K562 (cell line): Measurements from ENCODE around the gene FLII. TPM values are rescaled to one million over a fixed set of nuclear protein-coding genes. Genes with fewer than 3 reads are reported as not detected.

Experiments
- ATAC-seq: fragments of 200-7000 bp; cut with Tn5 transposase; 3 replicates; pipeline ENCODE4 v1.9.1; 2020; ENCODE audit warnings: moderate library complexity
- BruUV-seq: library from RNA; stranded (reverse); fragments of 400-500 nt; replicated peaks from 2 replicates; lab custom pipeline; 2021; lab: Mats Ljungman, UMichigan
- CTCF ChIA-PET: fragments of 300-600 bp; formaldehyde crosslinking; extraction: SDS; loops from one replicate; lab custom pipeline; 2021; ENCODE audit warnings: low intra/inter-chr PET ratio; lab: Yijun Ruan, JAX
- POLR2A ChIA-PET: fragments of 300-600, 350-650 bp; sonication (Branson Sonifier 250); formaldehyde crosslinking; extraction: SDS; loops from one replicate; lab custom pipeline; 2021; ENCODE audit warnings: antibody characterized with exemption, inconsistent platforms; lab: Yijun Ruan, JAX
- DNase-seq, 4 experiments: peaks; one replicate each; pipeline versions ENCODE4 v3.0.0 to v3.0.0-alpha.2; 2011 to 2018; ENCODE audit warnings: low spot score in 3 of 4, mixed read lengths in 3 of 4; ENCODE audit errors: extremely low read depth in 1 of 4
- FAIRE-seq: peaks from 2 replicates; lab custom pipeline; 2011; peaks lifted over from hg19 to GRCh38; lab: Jason Lieb, UNC
- H2AFZ ChIP-seq: 2 replicates; pipeline ENCODE4 v1.6.0; 2011; ENCODE audit warnings: low read depth, low read length, control low read depth, inconsistent platforms
- H3K27ac ChIP-seq: fragments of 200-600 bp; 3 replicates; pipeline ENCODE4 v1.8.0; 2011; ENCODE audit warnings: low read depth, mild to moderate bottlenecking, control low read depth, inconsistent platforms, low read length, moderate library complexity, mixed read lengths; ENCODE audit errors: extremely low read depth
- H3K27me3 ChIP-seq, 2 experiments: fragments of 300-600 bp in 1 of 2; 2 replicates in 1 of 2; 3 replicates in 1 of 2; pipeline versions ENCODE4 v1.6.0 to v1.8.0; 2011; ENCODE audit warnings: inconsistent platforms in 2 of 2, low read length in 2 of 2, mild to moderate bottlenecking in 1 of 2, mixed read lengths in 1 of 2, moderate library complexity in 1 of 2; ENCODE audit not compliant: control insufficient read depth in 2 of 2, insufficient read depth in 2 of 2
- H3K36me3 ChIP-seq: fragments of 300-600 bp; 3 replicates; pipeline ENCODE4 v1.8.0; 2011; ENCODE audit warnings: mild to moderate bottlenecking, low read length, inconsistent platforms; ENCODE audit not compliant: control insufficient read depth, insufficient read depth
- H3K4me1 ChIP-seq, 2 experiments: fragments of 200-600 bp in 1 of 2; replicated peaks in 1 of 2; 2 replicates in 1 of 2; 3 replicates in 1 of 2; pipeline versions ENCODE4 v1.5.1 to v1.8.0; 2011; ENCODE audit warnings: inconsistent platforms in 2 of 2, low read length in 2 of 2, mild to moderate bottlenecking in 1 of 2, mixed read lengths in 1 of 2, moderate library complexity in 1 of 2; ENCODE audit not compliant: control insufficient read depth in 2 of 2, insufficient read depth in 2 of 2
- H3K4me2 ChIP-seq: 2 replicates; pipeline ENCODE4 v1.6.1; 2011; ENCODE audit warnings: low read length, control low read depth, inconsistent platforms, mixed read lengths; ENCODE audit not compliant: insufficient read depth
- H3K4me3 ChIP-seq: fragments of 200-600 bp; sonication (generic), shearing (Covaris generic); 2 replicates; pipeline ENCODE4 v1.5.1; 2016; ENCODE audit warnings: control low read depth, inconsistent platforms
- H3K79me2 ChIP-seq: fragments of 200-600 bp; 3 replicates; pipeline ENCODE4 v1.8.0; 2011; ENCODE audit warnings: low read length, inconsistent platforms; ENCODE audit not compliant: control insufficient read depth, insufficient read depth
- H3K9ac ChIP-seq, 2 experiments: 2 replicates each; pipeline versions ENCODE4 v1.6.0 to v1.6.1; 2011; ENCODE audit warnings: low read depth in 2 of 2, low read length in 2 of 2, control low read depth in 1 of 2, inconsistent platforms in 1 of 2, mild to moderate bottlenecking in 1 of 2, mixed read lengths in 1 of 2; ENCODE audit not compliant: insufficient read depth in 1 of 2
- H3K9me1 ChIP-seq: one replicate; pipeline ENCODE4 v1.6.0; 2011; ENCODE audit warnings: inconsistent platforms, mild to moderate bottlenecking, low read length, moderate library complexity; ENCODE audit not compliant: control insufficient read depth, insufficient read depth
- H3K9me3 ChIP-seq: replicated peaks from 2 replicates; pipeline ENCODE4 v1.5.1; 2011; ENCODE audit warnings: low read depth, low read length, inconsistent platforms; ENCODE audit not compliant: control insufficient read depth, insufficient read depth
- H4K20me1 ChIP-seq: replicated peaks from 2 replicates; pipeline ENCODE4 v1.6.1; 2011; ENCODE audit warnings: low read length, inconsistent platforms, mixed read lengths; ENCODE audit not compliant: control insufficient read depth, insufficient read depth
- E2F4 ChIP-seq: sonication (generic); formaldehyde crosslinking; IDR thresholded peaks from 2 replicates; pipeline ENCODE4 v1.8.0; 2022; ENCODE audit warnings: mild to moderate bottlenecking, low read depth, missing genetic modification reagents
- ELF2 ChIP-seq: fragments of 250-450 bp; sonication (Bioruptor Pico); IDR thresholded peaks from 2 replicates; pipeline ENCODE4 v1.5.0; 2021; ENCODE audit warnings: mild to moderate bottlenecking
- MBD2 ChIP-seq: sonication (generic); IDR thresholded peaks from 2 replicates; pipeline ENCODE4 v1.6.1; 2016; ENCODE audit warnings: low read depth, borderline replicate concordance
- NRF1 ChIP-seq, 2 experiments: fragments of 450-650 bp; IDR thresholded peaks in 1 of 2; conservative IDR thresholded peaks in 1 of 2; 2 replicates each; pipeline ENCODE4 v1.6.1; 2014; ENCODE audit warnings: mild to moderate bottlenecking in 2 of 2
- POLR2A ChIP-seq: fragments of 450-650 bp; conservative IDR thresholded peaks from 2 replicates; pipeline ENCODE4 v1.6.1; 2016
- SMARCE1 ChIP-seq: fragments of 450-650 bp; IDR thresholded peaks from 2 replicates; pipeline ENCODE4 v1.7.1; 2016; ENCODE audit warnings: mild to moderate bottlenecking
- SMC3 ChIP-seq: conservative IDR thresholded peaks from 2 replicates; pipeline ENCODE4 v1.6.1; 2011; ENCODE audit warnings: low read depth, low read length, improper control_type of control experiment; ENCODE audit not compliant: insufficient read depth
- SP2 ChIP-seq: IDR thresholded peaks from 2 replicates; pipeline ENCODE4 v1.6.1; 2011; ENCODE audit warnings: mild to moderate bottlenecking, low read depth, low read length, moderate library complexity; ENCODE audit not compliant: poor library complexity, severe bottlenecking; ENCODE audit errors: extremely low read depth
- TRIM28 ChIP-seq: fragments of 450-650 bp; IDR thresholded peaks from 2 replicates; pipeline ENCODE4 v1.6.1; 2017
- ZBTB26 ChIP-seq: fragments of 450-650 bp; formaldehyde crosslinking; IDR thresholded peaks from 2 replicates; pipeline ENCODE4 v1.4.0; 2022; ENCODE audit warnings: missing genetic modification characterization
- ZC3H4 ChIP-seq: sonication (generic); formaldehyde crosslinking; IDR thresholded peaks from 2 replicates; pipeline ENCODE4 v1.9.0; 2021; ENCODE audit warnings: missing genetic modification reagents, borderline replicate concordance
- ZNF384 ChIP-seq: IDR thresholded peaks from 2 replicates; pipeline ENCODE4 v1.6.1; 2012; ENCODE audit warnings: low read depth, low read length, improper control_type of control experiment
- WGBS: fragments of 100-300 bp; shearing (Covaris generic); methylation state at CpG from one replicate; pipeline ENCODE4 v1.1.6; 2016; ENCODE audit warnings: low coverage, mixed read lengths; ENCODE audit not compliant: insufficient coverage; ENCODE audit errors: missing lambda C conversion rate; 5-methylcytosine and 5-hydroxymethylcytosine counted together
- in situ Hi-C: fragments of 300-500 bp; cut with MboI; formaldehyde crosslinking; loops from 4 replicates; pipeline ENCODE4 v1.15.0; 2018; ENCODE audit warnings: inconsistent platforms, mixed read lengths
- intact Hi-C: fragments of 100-400 bp; cut with micrococcal nuclease; formaldehyde crosslinking; loops from 2 replicates; pipeline ENCODE4 v1.14.2; 2022
- polyA plus RNA-seq, 8 experiments: library from polyadenylated mRNA; depleted of rRNA in 4 of 8; stranded (reverse) in 5 of 8; unstranded in 3 of 8; fragments of >200 nt; fragmentation: Nextera tagmentation in 2 of 8; fragmentation: Illumina TruSeq in 1 of 8; extraction: Ambion mirVana in 2 of 8; extraction: Trizol in 1 of 8; gene quantifications; 2 replicates each; pipeline versions ENCODE4 v1.2.1 to v1.2.3, GENCODE V29; 2011 to 2014; ENCODE audit warnings: inconsistent platforms in 1 of 8, missing spikeins in 1 of 8
- total RNA-seq, 7 experiments: library from RNA; depleted of rRNA in 6 of 7; stranded (reverse); fragments of >200 nt in 6 of 7; fragmentation: Illumina TruSeq in 2 of 7; extraction: Trizol in 2 of 7; gene quantifications; 2 replicates each; pipeline versions ENCODE4 v1.2.1 to v1.2.3, GENCODE V29; 2011 to 2021; ENCODE audit warnings: low replicate concordance in 1 of 7
- TF ChIP-seq, protein P1 (sequence below): fragments of 450-650 bp; IDR thresholded peaks from 2 replicates; pipeline ENCODE4 v1.6.1; 2016; ENCODE audit warnings: low read depth

Gene FLII
- total and polyA plus RNA-seq, 9 of the 15 experiments (the other 6 are each of a cell fraction or from before 2014, with no cell fraction given): 11.7 to 126 (median 82.5) TPM

DNA sequence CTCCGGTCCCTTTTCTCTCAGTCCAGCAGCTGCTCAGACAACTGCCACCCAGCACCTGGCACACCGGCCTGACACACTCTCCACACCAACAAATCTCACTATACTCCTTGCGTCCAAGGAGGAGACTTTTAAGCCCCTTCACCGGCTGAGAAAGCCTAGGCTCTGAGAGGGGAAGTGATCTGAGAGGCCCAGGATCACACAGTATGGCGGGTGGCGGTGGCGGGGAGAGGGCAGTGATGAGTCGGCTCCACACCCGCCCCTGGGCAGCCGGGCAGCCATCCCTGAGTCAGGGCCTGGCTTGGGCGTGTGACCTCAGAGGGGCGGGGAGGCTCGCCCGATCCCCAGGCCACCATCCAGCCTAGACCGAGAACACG, 569 bp downstream of the FLII start:
- no peaks in the 10 kb centered on the region for H3K9me1 ChIP-seq
- peak overlapping the region; percentile 85 for H3K4me3 ChIP-seq
- peak overlapping the region; percentile 80 for H3K27ac ChIP-seq
- ChIA-PET CTCF (no interaction called here), POLR2A (interaction anchor here (0.7 kb wide), 1 partner anchor 607 kb away, joined by 3 read pairs; no protein-coding TSS in a partner anchor)
- peaks cover 26% of the 10 kb centered on the region; the same call in 1 of the 3 replicates for H3K36me3 ChIP-seq
- no peaks in the 10 kb centered on the region for H3K9me3 ChIP-seq
- intact Hi-C loops (no loop called here), in situ Hi-C loops (no loop called here)
- H3K79me2 ChIP-seq: peaks cover 23% of the 10 kb centered on the region
- H2AFZ ChIP-seq: peak overlapping the region; percentile 95
- H3K4me1 ChIP-seq: peaks cover 18 to 63% of the 10 kb centered on the region in 2 experiments; a peak in 4 of 5 replicates
- ATAC-seq (peak; percentile 62), FAIRE-seq (peak; percentile 63), DNase-seq (peak in 3 of 4 experiments; percentile 26 to 49 (median 41))
- BruUV-seq: no TSS peak
- peak overlapping the region; percentile 71 to 93 for H3K9ac ChIP-seq
- peak overlapping the region; percentile 84 for H3K4me2 ChIP-seq
- no peaks in the 10 kb centered on the region for H4K20me1 ChIP-seq
- no peaks in the 10 kb centered on the region for H3K27me3 ChIP-seq
- 4% methylated on average over 5 of the region's 16 CpGs for WGBS
- peak; percentile 49; the same call in 1 of the 2 replicates for TF ChIP-seq POLR2A
- TF ChIP-seq SMARCE1: 0 out of 2 replicates have a peak, but pooled peaks have one; percentile 16
- TF ChIP-seq SP2: no peak
- no peak for TF ChIP-seq TRIM28
- TF ChIP-seq NRF1 (conservative IDR thresholded peaks at IDR 0.05 in 1 of 2, IDR thresholded peaks at IDR 0.05 in 1 of 2): peak in 1 of 2 experiments; percentile 10; a peak in 1 of 4 replicates
- TF ChIP-seq ELF2: no peak
- TF ChIP-seq ZNF384: no peak
- TF ChIP-seq E2F4 (CRISPR knock-in tag): no peak
- no peak for TF ChIP-seq MBD2
- TF ChIP-seq, protein P1, sequence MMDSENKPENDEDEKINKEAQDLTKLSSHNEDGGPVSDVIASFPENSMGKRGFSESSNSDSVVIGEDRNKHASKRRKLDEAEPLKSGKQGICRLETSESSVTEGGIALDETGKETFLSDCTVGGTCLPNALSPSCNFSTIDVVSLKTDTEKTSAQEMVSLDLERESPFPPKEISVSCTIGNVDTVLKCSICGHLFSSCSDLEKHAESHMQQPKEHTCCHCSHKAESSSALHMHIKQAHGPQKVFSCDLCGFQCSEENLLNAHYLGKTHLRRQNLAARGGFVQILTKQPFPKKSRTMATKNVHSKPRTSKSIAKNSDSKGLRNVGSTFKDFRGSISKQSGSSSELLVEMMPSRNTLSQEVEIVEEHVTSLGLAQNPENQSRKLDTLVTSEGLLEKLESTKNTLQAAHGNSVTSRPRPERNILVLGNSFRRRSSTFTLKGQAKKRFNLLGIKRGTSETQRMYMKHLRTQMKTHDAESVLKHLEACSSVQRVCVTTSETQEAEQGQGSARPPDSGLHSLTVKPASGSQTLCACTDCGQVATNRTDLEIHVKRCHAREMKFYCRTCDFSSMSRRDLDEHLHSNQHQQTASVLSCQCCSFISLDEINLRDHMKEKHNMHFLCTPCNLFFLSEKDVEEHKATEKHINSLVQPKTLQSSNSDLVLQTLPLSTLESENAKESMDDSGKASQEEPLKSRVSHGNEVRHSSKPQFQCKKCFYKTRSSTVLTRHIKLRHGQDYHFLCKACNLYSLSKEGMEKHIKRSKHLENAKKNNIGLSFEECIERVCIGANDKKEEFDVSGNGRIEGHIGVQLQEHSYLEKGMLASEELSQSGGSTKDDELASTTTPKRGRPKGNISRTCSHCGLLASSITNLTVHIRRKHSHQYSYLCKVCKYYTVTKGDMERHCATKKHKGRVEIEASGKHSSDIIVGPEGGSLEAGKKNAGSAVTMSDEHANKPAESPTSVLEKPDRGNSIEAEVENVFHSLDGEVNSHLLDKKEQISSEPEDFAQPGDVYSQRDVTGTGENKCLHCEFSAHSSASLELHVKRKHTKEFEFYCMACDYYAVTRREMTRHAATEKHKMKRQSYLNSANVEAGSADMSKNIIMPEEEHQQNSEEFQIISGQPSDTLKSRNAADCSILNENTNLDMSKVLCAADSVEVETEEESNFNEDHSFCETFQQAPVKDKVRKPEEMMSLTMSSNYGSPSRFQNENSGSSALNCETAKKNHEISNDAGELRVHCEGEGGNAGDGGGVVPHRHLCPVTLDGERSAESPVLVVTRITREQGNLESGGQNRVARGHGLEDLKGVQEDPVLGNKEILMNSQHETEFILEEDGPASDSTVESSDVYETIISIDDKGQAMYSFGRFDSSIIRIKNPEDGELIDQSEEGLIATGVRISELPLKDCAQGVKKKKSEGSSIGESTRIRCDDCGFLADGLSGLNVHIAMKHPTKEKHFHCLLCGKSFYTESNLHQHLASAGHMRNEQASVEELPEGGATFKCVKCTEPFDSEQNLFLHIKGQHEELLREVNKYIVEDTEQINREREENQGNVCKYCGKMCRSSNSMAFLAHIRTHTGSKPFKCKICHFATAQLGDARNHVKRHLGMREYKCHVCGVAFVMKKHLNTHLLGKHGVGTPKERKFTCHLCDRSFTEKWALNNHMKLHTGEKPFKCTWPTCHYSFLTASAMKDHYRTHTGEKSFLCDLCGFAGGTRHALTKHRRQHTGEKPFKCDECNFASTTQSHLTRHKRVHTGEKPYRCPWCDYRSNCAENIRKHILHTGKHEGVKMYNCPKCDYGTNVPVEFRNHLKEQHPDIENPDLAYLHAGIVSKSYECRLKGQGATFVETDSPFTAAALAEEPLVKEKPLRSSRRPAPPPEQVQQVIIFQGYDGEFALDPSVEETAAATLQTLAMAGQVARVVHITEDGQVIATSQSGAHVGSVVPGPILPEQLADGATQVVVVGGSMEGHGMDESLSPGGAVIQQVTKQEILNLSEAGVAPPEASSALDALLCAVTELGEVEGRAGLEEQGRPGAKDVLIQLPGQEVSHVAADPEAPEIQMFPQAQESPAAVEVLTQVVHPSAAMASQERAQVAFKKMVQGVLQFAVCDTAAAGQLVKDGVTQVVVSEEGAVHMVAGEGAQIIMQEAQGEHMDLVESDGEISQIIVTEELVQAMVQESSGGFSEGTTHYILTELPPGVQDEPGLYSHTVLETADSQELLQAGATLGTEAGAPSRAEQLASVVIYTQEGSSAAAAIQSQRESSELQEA: no peak
- no peak for TF ChIP-seq SMC3
- TF ChIP-seq ZBTB26 (CRISPR knock-in tag): no peak
- TF ChIP-seq ZC3H4 (CRISPR knock-in tag): no peak
